CD14-positive monocyte (primary cell): ENCODE data around the gene GINS2. TPM values are rescaled to one million over a fixed set of nuclear protein-coding genes. Genes with fewer than 3 reads are reported as not detected.

Experiments
- DNase-seq, 3 donors: peaks; one replicate each; pipeline ENCODE4 v3.0.0-alpha.2; 2011 to 2022
- H2AFZ ChIP-seq: 2 replicates; pipeline ENCODE4 v1.6.0; 2012; ENCODE audit warnings: mild to moderate bottlenecking, low read depth, low read length, inconsistent platforms; ENCODE audit not compliant: insufficient read depth, poor library complexity, severe bottlenecking
- H3K27ac ChIP-seq, 2 donors: 1 replicate in 1 of 2; 2 replicates in 1 of 2; pipeline ENCODE4 v1.5.1; 2012 to 2013; ENCODE audit warnings: low read length in 2 of 2, control low read depth in 1 of 2, inconsistent platforms in 1 of 2, low read depth in 1 of 2, mild to moderate bottlenecking in 1 of 2
- H3K27me3 ChIP-seq, 2 donors: one replicate each; pipeline versions ENCODE4 v1.6.0 to v1.6.1; 2011 to 2013; ENCODE audit warnings: low read length in 2 of 2; ENCODE audit not compliant: control insufficient read depth in 2 of 2, insufficient read depth in 2 of 2
- H3K36me3 ChIP-seq, 2 donors: replicated peaks in 1 of 2; 1 replicate in 1 of 2; 2 replicates in 1 of 2; pipeline versions ENCODE4 v1.5.1 to v1.6.1; 2012 to 2013; ENCODE audit warnings: low read length in 2 of 2, control low read depth in 1 of 2, inconsistent platforms in 1 of 2, mild to moderate bottlenecking in 1 of 2; ENCODE audit not compliant: insufficient read depth in 2 of 2, control insufficient read depth in 1 of 2
- H3K4me1 ChIP-seq, 2 donors: 1 replicate in 1 of 2; 2 replicates in 1 of 2; pipeline versions ENCODE4 v1.5.1 to v1.6.1; 2012 to 2013; ENCODE audit warnings: low read length in 2 of 2, control low read depth in 1 of 2, inconsistent platforms in 1 of 2, mild to moderate bottlenecking in 1 of 2, moderate library complexity in 1 of 2; ENCODE audit not compliant: insufficient read depth in 2 of 2, control insufficient read depth in 1 of 2
- H3K4me2 ChIP-seq: replicated peaks from 2 replicates; pipeline ENCODE3; 2012; ENCODE audit warnings: low read length, moderate library complexity, mild to moderate bottlenecking; ENCODE audit not compliant: poor library complexity, severe bottlenecking; ENCODE audit errors: extremely low read depth
- H3K4me3 ChIP-seq, 3 experiments: fragments of 200-600 bp in 1 of 3; sonication (generic) in 1 of 3; replicated peaks in 1 of 3; 1 replicate in 2 of 3; 2 replicates in 1 of 3; pipeline ENCODE4 v1.5.1; 2011 to 2013; ENCODE audit warnings: low read length in 3 of 3, mild to moderate bottlenecking in 3 of 3, control low read depth in 2 of 3, low read depth in 2 of 3, inconsistent platforms in 1 of 3, moderate library complexity in 1 of 3
- H3K79me2 ChIP-seq: 2 replicates; pipeline ENCODE4 v1.6.0; 2012; ENCODE audit warnings: mild to moderate bottlenecking, control low read depth, inconsistent platforms, low read length, moderate library complexity; ENCODE audit not compliant: insufficient read depth
- H3K9ac ChIP-seq: 2 replicates; pipeline ENCODE4 v1.6.0; 2017; ENCODE audit warnings: low read length, mild to moderate bottlenecking; ENCODE audit not compliant: insufficient read depth, poor library complexity, severe bottlenecking
- H3K9me3 ChIP-seq, 2 donors: replicated peaks in 1 of 2; 1 replicate in 1 of 2; 2 replicates in 1 of 2; pipeline versions ENCODE4 v1.5.1 to v1.6.1; 2012 to 2013; ENCODE audit warnings: low read length in 2 of 2, control low read depth in 1 of 2; ENCODE audit not compliant: control insufficient read depth in 1 of 2, insufficient read depth in 1 of 2
- H4K20me1 ChIP-seq: 2 replicates; pipeline ENCODE4 v1.6.0; 2012; ENCODE audit warnings: mild to moderate bottlenecking, low read length, control low read depth, moderate library complexity; ENCODE audit not compliant: insufficient read depth
- H3K27ac Mint-ChIP-seq, 7 donors: one replicate each; pipeline ENCODE4 v1.8.0; 2020; ENCODE audit warnings: mild to moderate bottlenecking in 7 of 7, mixed read lengths in 7 of 7, moderate library complexity in 6 of 7, inconsistent platforms in 2 of 7
- H3K27me3 Mint-ChIP-seq, 3 donors: one replicate each; pipeline ENCODE4 v1.8.0; 2021 to 2022; ENCODE audit warnings: low read depth in 3 of 3, mild to moderate bottlenecking in 3 of 3, mixed read lengths in 3 of 3, moderate library complexity in 3 of 3, inconsistent platforms in 1 of 3
- H3K36me3 Mint-ChIP-seq, 2 donors: one replicate each; pipeline ENCODE4 v1.8.0; 2020; ENCODE audit warnings: mixed read lengths in 2 of 2, inconsistent platforms in 1 of 2, mild to moderate bottlenecking in 1 of 2
- H3K4me1 Mint-ChIP-seq: one replicate; pipeline ENCODE4 v1.8.0; 2020; ENCODE audit warnings: mild to moderate bottlenecking, mixed read lengths
- H3K4me3 Mint-ChIP-seq, 2 donors: one replicate each; pipeline ENCODE4 v1.8.0; 2020; ENCODE audit warnings: mild to moderate bottlenecking in 2 of 2, mixed read lengths in 2 of 2, moderate library complexity in 1 of 2
- H3K9me3 Mint-ChIP-seq, 7 donors: one replicate each; pipeline ENCODE4 v1.8.0; 2020 to 2022; ENCODE audit warnings: mixed read lengths in 7 of 7, mild to moderate bottlenecking in 6 of 7, moderate library complexity in 6 of 7, inconsistent platforms in 2 of 7
- WGBS: methylation state at CpG from one replicate; pipeline ENCODE4 v1.1.5; 2013; ENCODE audit warnings: missing lambda C conversion rate; ENCODE audit not compliant: insufficient coverage; 5-methylcytosine and 5-hydroxymethylcytosine counted together
- intact Hi-C, 2 donors: fragments of 100-400 bp; cut with micrococcal nuclease; formaldehyde crosslinking; loops; one replicate each; pipeline versions ENCODE4 v1.15.0 to v1.15.1; 2023
- polyA plus RNA-seq, 3 donors: library from polyadenylated mRNA; depleted of rRNA in 1 of 3; unstranded in 2 of 3; stranded (reverse) in 1 of 3; fragments of 300-500 nt in 2 of 3; fragments of >200 nt in 1 of 3; fragmentation: Illumina TruSeq in 2 of 3; gene quantifications; 1 replicate in 2 of 3; 2 replicates in 1 of 3; pipeline ENCODE4 v1.2.3, GENCODE V29; 2012 to 2021
- TF ChIP-seq, protein P1 (sequence below): fragments of 200-600 bp; IDR thresholded peaks from one replicate; pipeline ENCODE4 v1.8.0; 2022; ENCODE audit warnings: antibody characterized with exemption, mild to moderate bottlenecking

The GINS2 gene
- polyA plus RNA-seq, 3 donors, result 0.13 to 0.28 TPM; not detected in 1

DNA sequence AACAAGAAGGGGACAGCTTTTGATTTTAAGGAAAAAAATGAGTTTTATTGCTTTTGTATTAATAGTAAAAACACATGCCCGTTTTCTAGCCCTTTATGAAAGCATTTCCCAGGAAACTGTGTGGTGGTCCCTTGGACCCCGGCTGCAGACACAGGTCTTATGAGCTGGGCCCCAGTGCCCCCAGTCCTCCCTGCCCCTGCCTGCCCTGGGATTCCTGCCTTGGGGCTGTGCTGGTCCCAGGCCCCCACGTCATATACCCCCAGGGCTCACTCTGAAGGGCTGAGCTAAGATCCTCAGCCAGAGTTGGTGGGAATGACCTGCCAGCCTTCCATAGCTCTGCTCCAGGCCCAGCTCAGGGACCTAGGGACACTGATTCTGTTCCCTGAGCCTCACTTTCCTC, 30.8 kb downstream of the GINS2 start:
- Histone ChIP-seq H3K27ac (no peak overlapping the region), H3K4me1 (peaks cover 4 to 6% of the 10 kb centered on the region in 2 donors), H3K4me2 (no peak overlapping the region), H3K79me2 (peaks cover 6% of the 10 kb centered on the region), H2AFZ (no peak overlapping the region), H3K9me3 (no peaks in the 10 kb centered on the region), H3K36me3 (peaks cover 94% of the 10 kb centered on the region in 2 donors), H3K27me3 (no peaks in the 10 kb centered on the region), H4K20me1 (peaks cover 29% of the 10 kb centered on the region), H3K9ac (no peak overlapping the region), H3K4me3 (no peak overlapping the region)
- WGBS, result 100% methylated on average over 2 of the region's 3 CpGs
- Mint-ChIP-seq H3K27me3 (no peaks in the 10 kb centered on the region), H3K4me3 (no peak overlapping the region), H3K9me3 (no peaks in the 10 kb centered on the region), H3K36me3 (peaks cover 71 to 88% of the 10 kb centered on the region in 2 donors), H3K27ac (no peak overlapping the region), H3K4me1 (no peaks in the 10 kb centered on the region)
- TF ChIP-seq, protein P1, sequence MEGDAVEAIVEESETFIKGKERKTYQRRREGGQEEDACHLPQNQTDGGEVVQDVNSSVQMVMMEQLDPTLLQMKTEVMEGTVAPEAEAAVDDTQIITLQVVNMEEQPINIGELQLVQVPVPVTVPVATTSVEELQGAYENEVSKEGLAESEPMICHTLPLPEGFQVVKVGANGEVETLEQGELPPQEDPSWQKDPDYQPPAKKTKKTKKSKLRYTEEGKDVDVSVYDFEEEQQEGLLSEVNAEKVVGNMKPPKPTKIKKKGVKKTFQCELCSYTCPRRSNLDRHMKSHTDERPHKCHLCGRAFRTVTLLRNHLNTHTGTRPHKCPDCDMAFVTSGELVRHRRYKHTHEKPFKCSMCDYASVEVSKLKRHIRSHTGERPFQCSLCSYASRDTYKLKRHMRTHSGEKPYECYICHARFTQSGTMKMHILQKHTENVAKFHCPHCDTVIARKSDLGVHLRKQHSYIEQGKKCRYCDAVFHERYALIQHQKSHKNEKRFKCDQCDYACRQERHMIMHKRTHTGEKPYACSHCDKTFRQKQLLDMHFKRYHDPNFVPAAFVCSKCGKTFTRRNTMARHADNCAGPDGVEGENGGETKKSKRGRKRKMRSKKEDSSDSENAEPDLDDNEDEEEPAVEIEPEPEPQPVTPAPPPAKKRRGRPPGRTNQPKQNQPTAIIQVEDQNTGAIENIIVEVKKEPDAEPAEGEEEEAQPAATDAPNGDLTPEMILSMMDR, result no peak
- no peak for DNase-seq
- intact Hi-C loops, result no loop called here

DNA sequence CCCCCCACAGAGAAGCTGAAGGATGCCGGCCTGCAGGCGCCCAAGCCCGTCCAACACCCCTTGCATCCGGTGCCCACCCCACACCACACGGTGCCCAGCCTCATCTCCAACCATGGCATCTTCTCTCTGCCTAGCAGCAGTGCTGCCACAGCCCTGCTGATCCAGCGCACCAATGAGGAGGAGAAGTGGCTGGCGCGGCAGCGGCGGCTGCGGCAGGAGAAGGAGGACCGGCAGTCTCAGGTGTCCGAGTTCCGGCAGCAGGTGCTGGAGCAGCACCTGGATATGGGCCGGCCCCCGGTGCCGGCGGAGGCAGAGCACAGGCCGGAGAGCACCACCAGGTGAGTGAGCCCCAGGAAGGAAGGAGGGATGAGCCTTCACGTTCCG, 31.5 kb downstream of the GINS2 start:
- TF ChIP-seq, protein P1, result no peak
- H4K20me1 ChIP-seq, result peaks cover 36% of the 10 kb centered on the region
- intact Hi-C loops, result no loop called here
- H3K27ac ChIP-seq, result no peak overlapping the region
- no peaks in the 10 kb centered on the region for H3K27me3 ChIP-seq
- Mint-ChIP-seq H3K27me3 (no peaks in the 10 kb centered on the region), H3K27ac (peak overlapping the region in 1 of 7 donors; percentile 42), H3K4me3 (no peak overlapping the region), H3K36me3 (peaks cover 66 to 84% of the 10 kb centered on the region in 2 donors), H3K4me1 (no peaks in the 10 kb centered on the region), H3K9me3 (no peaks in the 10 kb centered on the region)
- no peak overlapping the region for H2AFZ ChIP-seq
- no peak overlapping the region for H3K9ac ChIP-seq
- no peaks in the 10 kb centered on the region for H3K9me3 ChIP-seq
- no peak overlapping the region for H3K4me2 ChIP-seq
- no peak for DNase-seq
- peaks cover 6% of the 10 kb centered on the region for H3K79me2 ChIP-seq
- peaks cover 86 to 87% of the 10 kb centered on the region in 2 donors for H3K36me3 ChIP-seq
- WGBS, result 91% methylated on average over 11 of the region's 21 CpGs
- H3K4me3 ChIP-seq, result no peak overlapping the region
- peaks cover 4 to 6% of the 10 kb centered on the region in 2 donors for H3K4me1 ChIP-seq
